ENCODE measurements around the gene RETN. TPM values are rescaled to one million over a fixed set of nuclear protein-coding genes. Genes with fewer than 3 reads are reported as not detected.

Gene RETN
- total RNA-seq, 1 experiment from 2014 or later, result not detected

DNA sequence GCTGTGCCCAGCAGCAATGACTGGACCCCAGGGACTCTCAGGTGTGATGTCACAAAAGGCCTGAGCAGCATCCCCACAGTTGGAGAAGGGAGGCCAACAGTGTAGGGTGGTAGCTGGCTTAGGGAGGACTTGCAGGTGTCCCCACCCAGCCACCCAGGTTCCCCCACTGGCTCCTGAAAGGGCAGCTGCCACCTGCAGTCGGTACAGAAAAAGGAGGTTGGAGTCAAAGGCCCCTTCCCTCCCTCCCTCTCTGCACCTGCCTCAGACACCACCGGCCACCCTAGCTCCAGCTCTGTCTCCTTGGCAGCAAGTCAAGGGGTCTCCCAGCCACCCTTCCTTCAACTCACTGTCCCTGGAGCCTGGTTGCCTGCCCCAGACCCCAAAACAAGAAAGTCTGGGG, 35.2 kb upstream of the RETN start, which contains the start of gene PCP2:
PCP2 (minus strand) TSS at position 22 of the 400 bp plus-strand sequence. CDS start 262 bp downstream, outside the sequence.
- Histone ChIP-seq H3K9me3 (no peaks in the 10 kb centered on the region), H3K27me3 (replicated peaks; ENCODE audit: control insufficient read depth, insufficient read depth, low read length) (no peaks in the 10 kb centered on the region), H3K36me3 (ENCODE audit: control insufficient read depth, insufficient read depth, low read length) (no peaks in the 10 kb centered on the region), H3K4me1 (peaks cover 16% of the 10 kb centered on the region), H3K4me3 (ENCODE audit: low read depth, low read length) (no peak within 1 kb of the TSS)
- Mint-ChIP-seq H3K4me1 (ENCODE audit: low read depth, unreplicated experiment) (peaks cover 2% of the 10 kb centered on the region), H3K27me3 (ENCODE audit: insufficient read depth, unreplicated experiment) (no peaks in the 10 kb centered on the region), H3K27ac (ENCODE audit: unreplicated experiment) (peak within 1 kb of the TSS; percentile 63), H3K36me3 (ENCODE audit: insufficient read depth, unreplicated experiment) (peaks cover 26% of the 10 kb centered on the region), H3K4me3 (ENCODE audit: unreplicated experiment) (no peak within 1 kb of the TSS), H3K9me3 (ENCODE audit: unreplicated experiment) (no peaks in the 10 kb centered on the region)
- ChIA-PET CTCF (no interaction called here), POLR2A (no interaction called here)
- BruUV-seq (replicated peaks), result no TSS peak
- intact Hi-C loops (cut with micrococcal nuclease; ENCODE audit: unreplicated experiment), result no loop called here
- DNase-seq, result no peak
- TF ChIP-seq, protein P1, sequence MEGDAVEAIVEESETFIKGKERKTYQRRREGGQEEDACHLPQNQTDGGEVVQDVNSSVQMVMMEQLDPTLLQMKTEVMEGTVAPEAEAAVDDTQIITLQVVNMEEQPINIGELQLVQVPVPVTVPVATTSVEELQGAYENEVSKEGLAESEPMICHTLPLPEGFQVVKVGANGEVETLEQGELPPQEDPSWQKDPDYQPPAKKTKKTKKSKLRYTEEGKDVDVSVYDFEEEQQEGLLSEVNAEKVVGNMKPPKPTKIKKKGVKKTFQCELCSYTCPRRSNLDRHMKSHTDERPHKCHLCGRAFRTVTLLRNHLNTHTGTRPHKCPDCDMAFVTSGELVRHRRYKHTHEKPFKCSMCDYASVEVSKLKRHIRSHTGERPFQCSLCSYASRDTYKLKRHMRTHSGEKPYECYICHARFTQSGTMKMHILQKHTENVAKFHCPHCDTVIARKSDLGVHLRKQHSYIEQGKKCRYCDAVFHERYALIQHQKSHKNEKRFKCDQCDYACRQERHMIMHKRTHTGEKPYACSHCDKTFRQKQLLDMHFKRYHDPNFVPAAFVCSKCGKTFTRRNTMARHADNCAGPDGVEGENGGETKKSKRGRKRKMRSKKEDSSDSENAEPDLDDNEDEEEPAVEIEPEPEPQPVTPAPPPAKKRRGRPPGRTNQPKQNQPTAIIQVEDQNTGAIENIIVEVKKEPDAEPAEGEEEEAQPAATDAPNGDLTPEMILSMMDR (IDR thresholded peaks at IDR 0.05; ENCODE audit: insufficient read depth in 1 of 2, low read depth in 1 of 2, low read length in 1 of 2, severe bottlenecking in 1 of 2, unreplicated experiment in 1 of 2), result no peak

DNA sequence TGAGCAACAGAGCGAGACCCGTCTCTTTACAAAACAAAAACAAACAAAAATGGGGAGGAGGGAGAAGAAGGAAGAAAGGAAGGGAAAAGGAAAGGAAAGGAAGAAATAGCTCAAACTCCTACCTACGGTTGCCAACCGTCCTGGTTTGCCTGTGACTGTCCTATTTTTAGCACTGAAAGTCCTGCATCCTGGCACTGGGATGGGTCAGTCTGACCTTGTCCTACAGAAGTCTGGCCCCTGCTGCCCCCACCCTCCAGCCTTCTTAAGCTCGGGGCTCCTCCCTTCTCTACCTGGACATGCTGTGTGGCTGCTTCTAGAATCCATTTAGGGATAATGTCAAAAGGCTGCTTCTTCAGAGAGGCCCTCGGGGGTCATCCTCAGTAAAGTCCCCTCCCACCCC, 33.2 kb upstream of the RETN start:
- no peak overlapping the region for H3K27ac Mint-ChIP-seq (ENCODE audit: unreplicated experiment)
- Histone ChIP-seq H3K4me3 (ENCODE audit: low read depth, low read length) (no peak overlapping the region), H3K4me1 (peaks cover 11% of the 10 kb centered on the region), H3K9me3 (no peaks in the 10 kb centered on the region), H3K36me3 (ENCODE audit: control insufficient read depth, insufficient read depth, low read length) (peaks cover 2% of the 10 kb centered on the region; the same call in 1 of the 2 replicates), H3K27me3 (replicated peaks; ENCODE audit: control insufficient read depth, insufficient read depth, low read length) (no peaks in the 10 kb centered on the region)
- TF ChIP-seq, protein P1 (IDR thresholded peaks at IDR 0.05; ENCODE audit: insufficient read depth in 1 of 2, low read depth in 1 of 2, low read length in 1 of 2, severe bottlenecking in 1 of 2, unreplicated experiment in 1 of 2), result no peak
- H3K4me1 Mint-ChIP-seq (ENCODE audit: low read depth, unreplicated experiment), result no peaks in the 10 kb centered on the region
- CTCF ChIA-PET, result no interaction called here
- H3K36me3 Mint-ChIP-seq (ENCODE audit: insufficient read depth, unreplicated experiment), result peaks cover 22% of the 10 kb centered on the region
- no peaks in the 10 kb centered on the region for H3K27me3 Mint-ChIP-seq (ENCODE audit: insufficient read depth, unreplicated experiment)
- H3K4me3 Mint-ChIP-seq (ENCODE audit: unreplicated experiment), result peak overlapping the region; percentile 79
- peaks cover 9% of the 10 kb centered on the region for H3K9me3 Mint-ChIP-seq (ENCODE audit: unreplicated experiment)
- intact Hi-C loops (cut with micrococcal nuclease; ENCODE audit: unreplicated experiment), result loop anchor here (2.0 kb wide), 1 partner anchor 67 kb away; no protein-coding TSS in a partner anchor
- no peak for DNase-seq
- POLR2A ChIA-PET, result interaction anchor here (0.5 to 1.0 kb wide), 2 partner anchors 41 to 164 kb away, joined by 4 to 7 read pairs; no protein-coding TSS in a partner anchor
- BruUV-seq (replicated peaks), result no TSS peak

DNA sequence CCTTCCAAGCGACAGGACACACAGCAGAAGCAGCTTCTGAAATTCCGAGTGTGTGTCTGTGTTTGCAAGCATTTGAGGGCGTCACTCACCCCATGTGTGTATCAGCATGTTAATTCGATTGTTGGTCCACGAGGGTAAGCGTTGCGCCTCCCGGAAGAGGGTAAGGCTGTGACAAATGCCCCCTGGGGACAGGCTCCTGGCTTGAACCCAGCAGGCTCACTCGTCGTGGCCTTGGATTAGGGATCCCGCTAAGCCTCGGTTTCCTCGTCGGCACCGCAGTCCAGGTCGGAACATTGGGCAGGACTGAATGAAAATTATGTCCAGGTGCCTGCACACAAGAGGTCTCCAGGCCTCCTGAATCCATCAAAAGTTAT, 32.5 kb upstream of the RETN start:
- TF ChIP-seq, protein P1 (IDR thresholded peaks at IDR 0.05; ENCODE audit: insufficient read depth in 1 of 2, low read depth in 1 of 2, low read length in 1 of 2, severe bottlenecking in 1 of 2, unreplicated experiment in 1 of 2), result no peak

More for the DNA sequence above, 32.5 kb upstream of the RETN start:
- TSS peak; percentile 59 for BruUV-seq (replicated peaks)
- ChIA-PET POLR2A (no interaction called here), CTCF (no interaction called here)
- Histone ChIP-seq H3K4me1 (peaks cover 7% of the 10 kb centered on the region), H3K27me3 (replicated peaks; ENCODE audit: control insufficient read depth, insufficient read depth, low read length) (no peaks in the 10 kb centered on the region), H3K4me3 (ENCODE audit: low read depth, low read length) (peak overlapping the region; percentile 63), H3K9me3 (no peaks in the 10 kb centered on the region), H3K36me3 (ENCODE audit: control insufficient read depth, insufficient read depth, low read length) (peaks cover 2% of the 10 kb centered on the region; the same call in 1 of the 2 replicates)
- peak overlapping the region; percentile 77 for H3K27ac Mint-ChIP-seq (ENCODE audit: unreplicated experiment)
- intact Hi-C loops (cut with micrococcal nuclease; ENCODE audit: unreplicated experiment), result loop anchor here (2.0 kb wide), 1 partner anchor 68 kb away; no protein-coding TSS in a partner anchor
- H3K36me3 Mint-ChIP-seq (ENCODE audit: insufficient read depth, unreplicated experiment), result peaks cover 22% of the 10 kb centered on the region
- no peaks in the 10 kb centered on the region for H3K4me1 Mint-ChIP-seq (ENCODE audit: low read depth, unreplicated experiment)
- DNase-seq, result no peak
- no peaks in the 10 kb centered on the region for H3K27me3 Mint-ChIP-seq (ENCODE audit: insufficient read depth, unreplicated experiment)
- H3K9me3 Mint-ChIP-seq (ENCODE audit: unreplicated experiment), result peaks cover 9% of the 10 kb centered on the region
- H3K4me3 Mint-ChIP-seq (ENCODE audit: unreplicated experiment), result peak overlapping the region; percentile 79
